Prostate gland (tissue), 2 donors: ENCODE data around the gene FAF1. TPM values are rescaled to one million over a fixed set of nuclear protein-coding genes. Genes with fewer than 3 reads are reported as not detected.

ENCODE experiments used
- DNase-seq: peaks from one replicate; pipeline ENCODE4 v3.0.0-alpha.2; 2019; ENCODE audit warnings: low spot score
- H3K27ac ChIP-seq, 2 donors: fragments of 200-600 bp; sonication (generic); 2 replicates each; pipeline ENCODE4 v1.5.1; 2017 to 2019
- H3K27me3 ChIP-seq: fragments of 200-600 bp; sonication (generic); replicated peaks from 2 replicates; pipeline ENCODE4 v1.5.1; 2019; ENCODE audit not compliant: insufficient read depth
- H3K36me3 ChIP-seq, 2 donors: fragments of 200-600 bp; sonication (generic); 1 replicate in 1 of 2; 2 replicates in 1 of 2; pipeline versions ENCODE4 v1.5.1 to v1.8.1; 2017 to 2019
- H3K4me1 ChIP-seq: fragments of 200-600 bp; sonication (generic); replicated peaks from 2 replicates; pipeline ENCODE4 v1.5.1; 2019
- H3K4me3 ChIP-seq, 2 donors: fragments of 200-600 bp; sonication (generic); 2 replicates each; pipeline ENCODE4 v1.5.1; 2017 to 2019
- H3K9me3 ChIP-seq: fragments of 200-600 bp; sonication (generic); 2 replicates; pipeline ENCODE4 v1.5.1; 2017
- CTCF ChIP-seq, 4 experiments: fragments of 200-600 bp in 2 of 4; fragments of 450-650 bp in 2 of 4; sonication (generic) in 2 of 4; IDR thresholded peaks; 1 replicate in 3 of 4; 2 replicates in 1 of 4; pipeline ENCODE4 v1.5.1; 2016 to 2019; ENCODE audit warnings: antibody characterized with exemption in 4 of 4, mild to moderate bottlenecking in 2 of 4, moderate library complexity in 2 of 4
- POLR2A ChIP-seq: fragments of 450-650 bp; IDR thresholded peaks from one replicate; pipeline ENCODE4 v1.6.1; 2016; ENCODE audit warnings: antibody characterized with exemption, mild to moderate bottlenecking
- POLR2AphosphoS5 ChIP-seq: sonication (generic); formaldehyde crosslinking; IDR thresholded peaks from one replicate; pipeline ENCODE4 v1.6.1; 2017; ENCODE audit warnings: antibody characterized with exemption
- WGBS: methylation state at CpG from one replicate; pipeline ENCODE4 v1.1.5; 2018; 5-methylcytosine and 5-hydroxymethylcytosine counted together
- intact Hi-C: fragments of 100-400 bp; cut with DNase I; formaldehyde crosslinking; loops from one replicate; pipeline ENCODE4 v1.14.2; 2022
- total RNA-seq, 2 donors: library from RNA; depleted of rRNA; stranded (reverse); fragments of >200 nt; gene quantifications; one replicate each; pipeline ENCODE4 v1.1.0, GENCODE V29; 2016

Gene FAF1
- total RNA-seq, 2 donors from 2014 or later: 40.4 to 41.5 TPM

GRCh38 chr1:50610563-50610962 is 349.5 kb downstream of the FAF1 start:
- 31% methylated on average over 2 of the region's 2 CpGs for WGBS

GRCh38 chr1:50609508-50609907 is 350.6 kb downstream of the FAF1 start:
- H3K27me3 ChIP-seq: no peaks in the 10 kb centered on the region
- intact Hi-C loops: no loop called here
- no peak for TF ChIP-seq POLR2A
- TF ChIP-seq POLR2AphosphoS5: no peak
- no peak for TF ChIP-seq CTCF (IDR thresholded peaks at IDR 0.05)
- H3K9me3 ChIP-seq: no peaks in the 10 kb centered on the region
- H3K4me1 ChIP-seq: no peaks in the 10 kb centered on the region
- no peak for DNase-seq
- H3K27ac ChIP-seq: no peak overlapping the region
- WGBS: over 99% methylated on average over 3 of the region's 3 CpGs
- no peak overlapping the region for H3K4me3 ChIP-seq
- H3K36me3 ChIP-seq: no peaks in the 10 kb centered on the region

More at GRCh38 chr1:50610563-50610962, 349.5 kb downstream of the FAF1 start:
- TF ChIP-seq POLR2A (no peak), CTCF (IDR thresholded peaks at IDR 0.05) (no peak), POLR2AphosphoS5 (no peak)
- H3K27me3 ChIP-seq: no peaks in the 10 kb centered on the region
- H3K9me3 ChIP-seq: no peaks in the 10 kb centered on the region
- no peak for DNase-seq
- intact Hi-C loops: no loop called here
- no peaks in the 10 kb centered on the region for H3K4me1 ChIP-seq
- H3K27ac ChIP-seq: no peak overlapping the region
- H3K4me3 ChIP-seq: no peak overlapping the region
- no peaks in the 10 kb centered on the region for H3K36me3 ChIP-seq

DNA sequence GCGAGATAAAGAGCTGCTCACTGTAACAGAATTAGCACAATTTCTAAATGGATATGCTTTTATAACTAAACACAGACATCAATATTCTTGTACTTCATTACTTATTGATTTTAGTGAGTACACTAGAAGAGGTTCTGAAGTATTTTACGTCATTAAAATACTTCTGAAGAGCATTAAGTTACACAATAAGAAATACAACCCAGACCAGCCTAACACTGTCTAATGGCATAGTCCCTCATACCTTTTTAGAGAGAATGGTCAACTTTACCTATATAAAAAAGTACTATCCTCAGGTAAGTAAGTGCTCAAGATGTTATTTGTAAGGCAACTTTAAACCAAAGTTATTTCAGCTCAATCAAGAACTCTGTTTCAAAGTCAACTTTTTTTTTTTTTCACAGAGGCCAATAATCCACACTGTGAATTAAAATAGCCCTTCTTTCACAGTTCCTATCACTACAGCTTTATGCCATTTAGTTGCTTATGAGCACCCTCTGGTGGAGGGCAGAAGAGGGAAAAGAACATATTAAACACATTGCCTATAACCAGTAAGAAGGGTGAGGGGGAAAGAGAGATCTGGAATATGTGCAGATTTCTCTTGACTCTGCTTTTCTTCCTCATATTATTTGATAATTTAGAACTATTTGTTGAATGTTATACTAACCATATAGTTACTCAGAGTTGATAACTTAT is 354.7 kb downstream of the FAF1 start:
- intact Hi-C loops: no loop called here
- Histone ChIP-seq H3K4me1 (no peaks in the 10 kb centered on the region), H3K27me3 (no peaks in the 10 kb centered on the region), H3K4me3 (no peak overlapping the region), H3K27ac (no peak overlapping the region), H3K9me3 (no peaks in the 10 kb centered on the region), H3K36me3 (no peaks in the 10 kb centered on the region)
- peak; percentile 28 for DNase-seq
- 82% methylated on average over 2 of the region's 2 CpGs for WGBS
- TF ChIP-seq CTCF (IDR thresholded peaks at IDR 0.05) (peak in 3 of 4 experiments; percentile 28 to 65 (median 37)), POLR2AphosphoS5 (no peak)

DNA sequence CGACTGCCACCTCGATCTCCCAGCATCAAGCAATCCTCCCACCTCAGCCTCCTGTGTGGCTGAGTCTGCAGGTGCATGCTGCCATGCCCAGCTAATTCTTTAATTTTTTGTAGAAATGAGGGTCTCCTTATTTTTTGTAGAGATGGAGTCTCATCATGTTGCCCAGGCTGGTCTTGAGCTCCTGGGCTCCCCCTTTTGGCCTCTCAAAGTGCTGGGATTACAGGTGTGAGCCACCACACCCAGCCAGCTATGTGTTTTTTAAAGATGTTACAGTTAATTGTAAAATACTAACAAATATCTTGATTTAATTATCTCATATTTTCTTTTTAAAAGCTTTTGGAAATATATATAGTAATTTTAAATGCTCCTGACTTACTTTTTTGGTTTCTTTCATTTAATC is 355.5 kb downstream of the FAF1 start:
- Histone ChIP-seq H3K27me3 (no peaks in the 10 kb centered on the region), H3K27ac (no peak overlapping the region), H3K36me3 (no peaks in the 10 kb centered on the region), H3K9me3 (no peaks in the 10 kb centered on the region), H3K4me3 (no peak overlapping the region), H3K4me1 (no peaks in the 10 kb centered on the region)
- 97% methylated on average over 2 of the region's 2 CpGs for WGBS
- intact Hi-C loops: no loop called here
- DNase-seq: no peak
- TF ChIP-seq POLR2A: no peak
- no peak for TF ChIP-seq CTCF (IDR thresholded peaks at IDR 0.05)
- no peak for TF ChIP-seq POLR2AphosphoS5
